LoVo (cell line): ENCODE measurements around the gene CALR3.

Experiments
- DNase-seq: peaks from one replicate; pipeline ENCODE4 v3.0.0-alpha.2; 2016; ENCODE audit warnings: low spot score

Gene CALR3

GRCh38 chr19:16429066-16429758 lies 66.8 kb downstream of the CALR3 start:
- DNase-seq = no peak
